Gastrocnemius medialis (tissue), 4 donors: ENCODE results near the gene HCN1. TPM values are rescaled to one million over a fixed set of nuclear protein-coding genes. Genes with fewer than 3 reads are reported as not detected.

Experiments
- ATAC-seq, 2 donors: fragments of 150-250 bp; one replicate each; pipeline ENCODE4 v1.9.1; 2016
- DNase-seq, 2 donors: peaks; one replicate each; pipeline ENCODE4 v3.0.0-alpha.2; 2019
- H3K27ac ChIP-seq, 4 donors: fragments of 200-600 bp; sonication (generic); 1 replicate in 1 of 4; 2 replicates in 3 of 4; pipeline ENCODE4 v1.5.1; 2016 to 2018; ENCODE audit warnings: mild to moderate bottlenecking in 2 of 4, moderate library complexity in 1 of 4
- H3K27me3 ChIP-seq, 3 donors: fragments of 200-600 bp; sonication (generic) in 2 of 3; 1 replicate in 1 of 3; 2 replicates in 2 of 3; pipeline versions ENCODE4 v1.5.1 to v1.6.0; 2016 to 2019; ENCODE audit warnings: mild to moderate bottlenecking in 1 of 3, moderate library complexity in 1 of 3
- H3K36me3 ChIP-seq, 2 donors: fragments of 200-600 bp; sonication (generic) in 1 of 2; one replicate each; pipeline ENCODE4 v1.5.1; 2017 to 2018
- H3K4me1 ChIP-seq, 2 donors: fragments of 200-600 bp; sonication (generic) in 1 of 2; one replicate each; pipeline ENCODE4 v1.5.1; 2016 to 2017; ENCODE audit warnings: mild to moderate bottlenecking in 2 of 2
- H3K4me3 ChIP-seq, 4 donors: fragments of 200-600 bp; sonication (generic) in 3 of 4; 1 replicate in 1 of 4; 2 replicates in 3 of 4; pipeline ENCODE4 v1.5.1; 2016 to 2019; ENCODE audit warnings: mild to moderate bottlenecking in 2 of 4
- H3K9me3 ChIP-seq, 3 donors: fragments of 200-600 bp; sonication (generic) in 2 of 3; 1 replicate in 1 of 3; 2 replicates in 2 of 3; pipeline ENCODE4 v1.5.1; 2016 to 2019
- CTCF ChIP-seq, 5 experiments: fragments of 450-650 bp in 3 of 5; fragments of 200-600 bp in 2 of 5; sonication (generic) in 2 of 5; IDR thresholded peaks in 4 of 5; conservative IDR thresholded peaks in 1 of 5; 1 replicate in 4 of 5; 2 replicates in 1 of 5; pipeline ENCODE4 v1.5.1; 2016 to 2019; ENCODE audit warnings: antibody characterized with exemption in 5 of 5, mild to moderate bottlenecking in 3 of 5, moderate library complexity in 3 of 5
- POLR2A ChIP-seq, 2 donors: fragments of 450-650 bp; IDR thresholded peaks; one replicate each; pipeline ENCODE4 v1.6.1; 2017; ENCODE audit warnings: antibody characterized with exemption in 2 of 2, mild to moderate bottlenecking in 2 of 2, moderate library complexity in 2 of 2
- in situ Hi-C, 4 donors: fragments of 200-750 bp; cut with MboI; loops; one replicate each; pipeline versions ENCODE4 v1.15.0 to v1.8.0; 2017; ENCODE audit warnings: low sequenced_read_pairs in 4 of 4
- intact Hi-C: fragments of 100-400 bp; cut with DNase I; formaldehyde crosslinking; loops from one replicate; pipeline ENCODE4 v1.15.1; 2023; ENCODE audit warnings: low total_unique reads
- total RNA-seq, 4 donors: library from RNA; depleted of rRNA; stranded (reverse); fragments of >200 nt; gene quantifications; one replicate each; pipeline versions ENCODE4 v1.1.0 to v1.2.3, GENCODE V29; 2016

Gene HCN1
- total RNA-seq, 4 donors from 2014 or later: 0.02 to 0.47 (median 0.20) TPM

DNA sequence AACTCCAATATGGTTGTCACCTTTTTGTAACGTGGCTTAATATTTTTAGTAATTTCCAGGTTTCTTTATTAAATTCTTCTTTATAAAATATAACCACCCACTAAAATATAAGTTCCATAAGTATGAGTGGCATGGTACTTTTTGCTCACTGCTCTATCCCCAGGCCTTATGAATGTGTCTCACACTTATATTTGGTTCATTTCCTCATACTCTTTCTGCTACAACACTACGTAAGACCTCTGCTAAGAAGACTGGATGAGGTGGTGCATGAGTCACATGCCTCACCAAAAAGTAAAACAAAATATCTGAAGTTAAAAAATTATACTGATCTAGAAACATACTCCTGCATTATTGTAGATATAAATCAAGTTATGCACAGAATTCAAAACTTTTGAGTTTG, 400.9 kb downstream of the HCN1 start:
- H3K27me3 ChIP-seq: no peaks in the 10 kb centered on the region
- H3K4me1 ChIP-seq: no peaks in the 10 kb centered on the region
- ATAC-seq: no peak
- no peak overlapping the region for H3K4me3 ChIP-seq
- no peaks in the 10 kb centered on the region for H3K9me3 ChIP-seq
- no peak for DNase-seq
- TF ChIP-seq POLR2A (IDR thresholded peaks at IDR 0.05): no peak
- no peak for TF ChIP-seq CTCF (IDR thresholded peaks at IDR 0.05 in 4 of 5, conservative IDR thresholded peaks at IDR 0.05 in 1 of 5)
- intact Hi-C loops: no loop called here
- no peaks in the 10 kb centered on the region for H3K36me3 ChIP-seq
- H3K27ac ChIP-seq: no peak overlapping the region
- in situ Hi-C loops: no loop called here

DNA sequence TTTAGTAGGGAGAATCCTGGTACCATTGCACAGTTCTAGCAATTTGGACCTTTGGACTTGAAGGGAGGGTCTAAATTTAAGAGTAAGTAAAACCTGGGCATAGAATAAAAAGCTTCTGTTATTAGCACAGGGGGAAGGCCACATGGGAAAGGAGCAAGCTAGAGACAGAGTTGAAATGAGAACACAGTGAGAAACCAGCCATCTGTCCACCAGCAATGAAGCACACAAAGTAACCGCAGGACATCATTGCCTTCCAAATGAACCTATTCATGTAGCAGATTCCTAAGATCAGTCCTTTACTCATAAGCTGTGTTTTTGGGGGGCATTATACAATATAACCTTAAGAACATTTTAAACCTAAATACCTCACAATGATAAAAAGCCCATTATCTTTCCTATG, 407.4 kb downstream of the HCN1 start:
- H3K9me3 ChIP-seq: no peaks in the 10 kb centered on the region
- no peak overlapping the region for H3K4me3 ChIP-seq
- H3K27ac ChIP-seq: no peak overlapping the region
- no peaks in the 10 kb centered on the region for H3K36me3 ChIP-seq
- no peaks in the 10 kb centered on the region for H3K27me3 ChIP-seq
- no peak for TF ChIP-seq POLR2A (IDR thresholded peaks at IDR 0.05)
- TF ChIP-seq CTCF (IDR thresholded peaks at IDR 0.05 in 4 of 5, conservative IDR thresholded peaks at IDR 0.05 in 1 of 5): no peak
- no peak for DNase-seq
- no peak for ATAC-seq
- in situ Hi-C loops (no loop called here), intact Hi-C loops (no loop called here)
- no peaks in the 10 kb centered on the region for H3K4me1 ChIP-seq

- no peak for ATAC-seq
- in situ Hi-C loops (no loop called here), intact Hi-C loops (no loop called here)
- Histone ChIP-seq H3K9me3 (no peaks in the 10 kb centered on the region), H3K4me1 (no peaks in the 10 kb centered on the region), H3K27ac (no peak overlapping the region), H3K27me3 (no peaks in the 10 kb centered on the region), H3K4me3 (no peak overlapping the region), H3K36me3 (no peaks in the 10 kb centered on the region)
- DNase-seq: no peak
- TF ChIP-seq CTCF (IDR thresholded peaks at IDR 0.05 in 4 of 5, conservative IDR thresholded peaks at IDR 0.05 in 1 of 5): no peak
- TF ChIP-seq POLR2A (IDR thresholded peaks at IDR 0.05): no peak
These were observed 411.7 kb downstream of the HCN1 start for GRCh38 chr5:45284436-45284835.

GRCh38 chr5:45281081-45281480, 415.1 kb downstream of the HCN1 start:
- TF ChIP-seq CTCF (IDR thresholded peaks at IDR 0.05 in 4 of 5, conservative IDR thresholded peaks at IDR 0.05 in 1 of 5) (no peak), POLR2A (IDR thresholded peaks at IDR 0.05) (no peak)
- H3K4me3 ChIP-seq: no peak overlapping the region
- in situ Hi-C loops: no loop called here
- no peak overlapping the region for H3K27ac ChIP-seq
- H3K36me3 ChIP-seq: no peaks in the 10 kb centered on the region
- no peak for ATAC-seq
- H3K27me3 ChIP-seq: no peaks in the 10 kb centered on the region
- H3K4me1 ChIP-seq: no peaks in the 10 kb centered on the region
- H3K9me3 ChIP-seq: no peaks in the 10 kb centered on the region
- intact Hi-C loops: no loop called here
- DNase-seq: no peak

GRCh38 chr5:45279109-45279508, 417.1 kb downstream of the HCN1 start:
- H3K4me1 ChIP-seq: no peaks in the 10 kb centered on the region
- no peaks in the 10 kb centered on the region for H3K36me3 ChIP-seq
- intact Hi-C loops: no loop called here
- H3K27me3 ChIP-seq: no peaks in the 10 kb centered on the region
- in situ Hi-C loops: no loop called here
- DNase-seq: no peak
- no peak overlapping the region for H3K27ac ChIP-seq
- TF ChIP-seq POLR2A (IDR thresholded peaks at IDR 0.05) (no peak), CTCF (IDR thresholded peaks at IDR 0.05 in 4 of 5, conservative IDR thresholded peaks at IDR 0.05 in 1 of 5) (no peak)
- no peak overlapping the region for H3K4me3 ChIP-seq
- ATAC-seq: no peak
- H3K9me3 ChIP-seq: no peaks in the 10 kb centered on the region
